Measurements from ENCODE around the gene KIRREL3. TPM values are rescaled to one million over a fixed set of nuclear protein-coding genes. Genes with fewer than 3 reads are reported as not detected.

The KIRREL3 gene
- polyA plus RNA-seq, 1 of the 3 experiments (the other 2 are of a cell fraction), result 3.7 TPM

DNA sequence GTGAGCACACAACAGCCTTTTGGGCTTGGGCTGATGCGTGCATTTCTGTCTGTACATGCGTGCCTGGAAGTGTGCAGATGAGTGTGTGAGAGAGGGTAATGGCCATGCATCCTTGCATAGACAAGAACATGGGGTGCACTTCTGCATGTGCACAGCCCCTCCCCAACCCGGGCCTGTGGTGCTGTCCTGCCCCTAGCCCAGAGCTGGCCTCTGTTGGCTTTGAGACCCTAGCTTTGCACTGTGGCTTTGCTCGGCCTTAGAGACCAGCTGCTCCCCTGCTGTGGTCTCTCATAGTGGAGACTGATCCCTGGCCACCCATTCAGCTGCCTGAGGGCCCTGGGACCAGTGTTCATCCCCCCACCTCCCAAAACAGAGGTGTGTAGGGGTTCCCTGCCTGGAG, 619.7 kb downstream of the KIRREL3 start:
- Histone ChIP-seq H3K27ac (ENCODE audit: low read depth in 2 of 2, low read length in 1 of 2) (no peak overlapping the region), H3K4me1 (ENCODE audit: control insufficient read depth in 1 of 2, insufficient read depth in 2 of 2, low read depth in 1 of 2, low read length in 1 of 2) (peaks cover 0 to 9% of the 10 kb centered on the region in 2 experiments; a peak in 1 of 4 replicates), H2AFZ (ENCODE audit: low read depth) (no peak overlapping the region), H3K27me3 (ENCODE audit: insufficient read depth) (no peaks in the 10 kb centered on the region), H3K79me2 (ENCODE audit: insufficient read depth) (peaks cover 30% of the 10 kb centered on the region), H3K9ac (no peak overlapping the region), H3K9me2 (no peaks in the 10 kb centered on the region), H3K4me2 (no peak overlapping the region), H3K9me3 (no peaks in the 10 kb centered on the region), H4K20me1 (ENCODE audit: insufficient read depth) (no peaks in the 10 kb centered on the region; the same call in 1 of the 2 replicates), H3K36me3 (replicated peaks in 1 of 2; ENCODE audit: control insufficient read depth in 1 of 2, insufficient read depth in 2 of 2, low read length in 1 of 2) (no peaks in the 10 kb centered on the region), H3F3A (replicated peaks; ENCODE audit: insufficient read depth) (no peaks in the 10 kb centered on the region), H3K4me3 (ENCODE audit: low read depth in 2 of 2, low read length in 1 of 2) (no peak overlapping the region)
- 95% methylated on average over 3 of the region's 4 CpGs for WGBS (ENCODE audit: low lambda C conversion rate)
- CTCF ChIA-PET, result no interaction called here
- DNase-seq, result no peak
- POLR2A ChIA-PET, result interaction anchor here (0.6 kb wide), 1 partner anchor 18 kb away, joined by 4 read pairs; no protein-coding TSS in a partner anchor
- TF ChIP-seq POLR2AphosphoS5 (IDR thresholded peaks at IDR 0.05; ENCODE audit: low read depth, low read length) (no peak), MEF2A (IDR thresholded peaks at IDR 0.05; ENCODE audit: borderline replicate concordance, low read depth) (no peak), EZH2phosphoT487 (IDR thresholded peaks at IDR 0.05; ENCODE audit: borderline replicate concordance, low read depth) (no peak)

DNA sequence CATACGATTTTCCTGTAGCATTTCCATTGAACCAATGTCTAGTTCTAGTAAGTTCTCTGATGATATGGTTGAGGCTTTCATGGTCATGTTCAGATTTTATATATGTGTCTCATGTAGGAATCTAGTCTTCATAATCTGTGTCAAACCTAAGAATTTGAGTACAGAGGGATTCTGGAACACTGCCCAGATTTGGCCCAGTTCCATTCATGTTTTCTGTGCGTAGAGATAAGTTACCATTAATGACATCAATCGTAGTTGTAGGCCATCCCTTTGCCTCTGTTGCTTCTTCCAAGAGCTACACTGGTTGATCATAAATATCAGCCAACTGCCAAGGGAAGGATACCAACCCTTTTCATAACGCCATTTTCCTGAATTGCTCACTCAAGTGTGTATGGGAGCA, 621.8 kb downstream of the KIRREL3 start:
- DNase-seq, result no peak

More for the DNA sequence above, 621.8 kb downstream of the KIRREL3 start:
- POLR2A ChIA-PET, result no interaction called here
- Histone ChIP-seq H3K9me3 (no peaks in the 10 kb centered on the region), H3K9ac (no peak overlapping the region), H3K27me3 (ENCODE audit: insufficient read depth) (no peaks in the 10 kb centered on the region), H3K4me1 (ENCODE audit: control insufficient read depth in 1 of 2, insufficient read depth in 2 of 2, low read depth in 1 of 2, low read length in 1 of 2) (peaks cover 0 to 19% of the 10 kb centered on the region in 2 experiments; a peak in 1 of 4 replicates), H3K27ac (ENCODE audit: low read depth in 2 of 2, low read length in 1 of 2) (no peak overlapping the region), H2AFZ (ENCODE audit: low read depth) (no peak overlapping the region), H3F3A (replicated peaks; ENCODE audit: insufficient read depth) (no peaks in the 10 kb centered on the region), H3K4me3 (ENCODE audit: low read depth in 2 of 2, low read length in 1 of 2) (no peak overlapping the region), H3K36me3 (replicated peaks in 1 of 2; ENCODE audit: control insufficient read depth in 1 of 2, insufficient read depth in 2 of 2, low read length in 1 of 2) (no peaks in the 10 kb centered on the region), H3K4me2 (no peak overlapping the region), H3K9me2 (no peaks in the 10 kb centered on the region), H4K20me1 (ENCODE audit: insufficient read depth) (no peaks in the 10 kb centered on the region; the same call in 1 of the 2 replicates), H3K79me2 (ENCODE audit: insufficient read depth) (peaks cover 30% of the 10 kb centered on the region)
- CTCF ChIA-PET, result no interaction called here
- TF ChIP-seq EZH2phosphoT487 (IDR thresholded peaks at IDR 0.05; ENCODE audit: borderline replicate concordance, low read depth) (no peak), FOSL2 (IDR thresholded peaks at IDR 0.05; ENCODE audit: borderline replicate concordance, low read depth) (no peak), YY1 (IDR thresholded peaks at IDR 0.05; ENCODE audit: low read depth) (no peak), GATA2 (CRISPR knock-in tag; IDR thresholded peaks at IDR 0.05) (no peak), NRF1 (IDR thresholded peaks at IDR 0.05; ENCODE audit: low read depth, low read length) (no peak), RCOR1 (IDR thresholded peaks at IDR 0.05; ENCODE audit: low read length) (no peak), MXI1 (IDR thresholded peaks at IDR 0.05; ENCODE audit: low read depth, low read length) (no peak), NFIC (IDR thresholded peaks at IDR 0.05; ENCODE audit: borderline replicate concordance) (no peak), MEF2A (IDR thresholded peaks at IDR 0.05; ENCODE audit: borderline replicate concordance, low read depth) (no peak), SIN3A (IDR thresholded peaks at IDR 0.05; ENCODE audit: borderline replicate concordance, low read depth, low read length) (no peak), ELF1 (IDR thresholded peaks at IDR 0.05) (no peak), EP300 (IDR thresholded peaks at IDR 0.05; ENCODE audit: borderline replicate concordance in 1 of 2, low read depth in 1 of 2, low read length in 1 of 2) (no peak), RXRA (IDR thresholded peaks at IDR 0.05; ENCODE audit: borderline replicate concordance, low read depth) (no peak)
- TF ChIP-seq, protein P1, sequence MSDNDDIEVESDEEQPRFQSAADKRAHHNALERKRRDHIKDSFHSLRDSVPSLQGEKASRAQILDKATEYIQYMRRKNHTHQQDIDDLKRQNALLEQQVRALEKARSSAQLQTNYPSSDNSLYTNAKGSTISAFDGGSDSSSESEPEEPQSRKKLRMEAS (IDR thresholded peaks at IDR 0.05; ENCODE audit: low read depth), result no peak
- TF ChIP-seq, protein P2, sequence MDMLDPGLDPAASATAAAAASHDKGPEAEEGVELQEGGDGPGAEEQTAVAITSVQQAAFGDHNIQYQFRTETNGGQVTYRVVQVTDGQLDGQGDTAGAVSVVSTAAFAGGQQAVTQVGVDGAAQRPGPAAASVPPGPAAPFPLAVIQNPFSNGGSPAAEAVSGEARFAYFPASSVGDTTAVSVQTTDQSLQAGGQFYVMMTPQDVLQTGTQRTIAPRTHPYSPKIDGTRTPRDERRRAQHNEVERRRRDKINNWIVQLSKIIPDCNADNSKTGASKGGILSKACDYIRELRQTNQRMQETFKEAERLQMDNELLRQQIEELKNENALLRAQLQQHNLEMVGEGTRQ (IDR thresholded peaks at IDR 0.05; ENCODE audit: borderline replicate concordance, low read depth, low read length), result no peak
- TF ChIP-seq, protein P3, sequence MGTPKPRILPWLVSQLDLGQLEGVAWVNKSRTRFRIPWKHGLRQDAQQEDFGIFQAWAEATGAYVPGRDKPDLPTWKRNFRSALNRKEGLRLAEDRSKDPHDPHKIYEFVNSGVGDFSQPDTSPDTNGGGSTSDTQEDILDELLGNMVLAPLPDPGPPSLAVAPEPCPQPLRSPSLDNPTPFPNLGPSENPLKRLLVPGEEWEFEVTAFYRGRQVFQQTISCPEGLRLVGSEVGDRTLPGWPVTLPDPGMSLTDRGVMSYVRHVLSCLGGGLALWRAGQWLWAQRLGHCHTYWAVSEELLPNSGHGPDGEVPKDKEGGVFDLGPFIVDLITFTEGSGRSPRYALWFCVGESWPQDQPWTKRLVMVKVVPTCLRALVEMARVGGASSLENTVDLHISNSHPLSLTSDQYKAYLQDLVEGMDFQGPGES (IDR thresholded peaks at IDR 0.05; ENCODE audit: low read depth, low read length), result no peak
- TF ChIP-seq, protein P4, sequence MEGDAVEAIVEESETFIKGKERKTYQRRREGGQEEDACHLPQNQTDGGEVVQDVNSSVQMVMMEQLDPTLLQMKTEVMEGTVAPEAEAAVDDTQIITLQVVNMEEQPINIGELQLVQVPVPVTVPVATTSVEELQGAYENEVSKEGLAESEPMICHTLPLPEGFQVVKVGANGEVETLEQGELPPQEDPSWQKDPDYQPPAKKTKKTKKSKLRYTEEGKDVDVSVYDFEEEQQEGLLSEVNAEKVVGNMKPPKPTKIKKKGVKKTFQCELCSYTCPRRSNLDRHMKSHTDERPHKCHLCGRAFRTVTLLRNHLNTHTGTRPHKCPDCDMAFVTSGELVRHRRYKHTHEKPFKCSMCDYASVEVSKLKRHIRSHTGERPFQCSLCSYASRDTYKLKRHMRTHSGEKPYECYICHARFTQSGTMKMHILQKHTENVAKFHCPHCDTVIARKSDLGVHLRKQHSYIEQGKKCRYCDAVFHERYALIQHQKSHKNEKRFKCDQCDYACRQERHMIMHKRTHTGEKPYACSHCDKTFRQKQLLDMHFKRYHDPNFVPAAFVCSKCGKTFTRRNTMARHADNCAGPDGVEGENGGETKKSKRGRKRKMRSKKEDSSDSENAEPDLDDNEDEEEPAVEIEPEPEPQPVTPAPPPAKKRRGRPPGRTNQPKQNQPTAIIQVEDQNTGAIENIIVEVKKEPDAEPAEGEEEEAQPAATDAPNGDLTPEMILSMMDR (IDR thresholded peaks at IDR 0.05), result no peak
- TF ChIP-seq, protein P5, sequence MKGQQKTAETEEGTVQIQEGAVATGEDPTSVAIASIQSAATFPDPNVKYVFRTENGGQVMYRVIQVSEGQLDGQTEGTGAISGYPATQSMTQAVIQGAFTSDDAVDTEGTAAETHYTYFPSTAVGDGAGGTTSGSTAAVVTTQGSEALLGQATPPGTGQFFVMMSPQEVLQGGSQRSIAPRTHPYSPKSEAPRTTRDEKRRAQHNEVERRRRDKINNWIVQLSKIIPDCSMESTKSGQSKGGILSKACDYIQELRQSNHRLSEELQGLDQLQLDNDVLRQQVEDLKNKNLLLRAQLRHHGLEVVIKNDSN (IDR thresholded peaks at IDR 0.05; ENCODE audit: borderline replicate concordance, low read depth), result no peak
- TF ChIP-seq, protein P6, sequence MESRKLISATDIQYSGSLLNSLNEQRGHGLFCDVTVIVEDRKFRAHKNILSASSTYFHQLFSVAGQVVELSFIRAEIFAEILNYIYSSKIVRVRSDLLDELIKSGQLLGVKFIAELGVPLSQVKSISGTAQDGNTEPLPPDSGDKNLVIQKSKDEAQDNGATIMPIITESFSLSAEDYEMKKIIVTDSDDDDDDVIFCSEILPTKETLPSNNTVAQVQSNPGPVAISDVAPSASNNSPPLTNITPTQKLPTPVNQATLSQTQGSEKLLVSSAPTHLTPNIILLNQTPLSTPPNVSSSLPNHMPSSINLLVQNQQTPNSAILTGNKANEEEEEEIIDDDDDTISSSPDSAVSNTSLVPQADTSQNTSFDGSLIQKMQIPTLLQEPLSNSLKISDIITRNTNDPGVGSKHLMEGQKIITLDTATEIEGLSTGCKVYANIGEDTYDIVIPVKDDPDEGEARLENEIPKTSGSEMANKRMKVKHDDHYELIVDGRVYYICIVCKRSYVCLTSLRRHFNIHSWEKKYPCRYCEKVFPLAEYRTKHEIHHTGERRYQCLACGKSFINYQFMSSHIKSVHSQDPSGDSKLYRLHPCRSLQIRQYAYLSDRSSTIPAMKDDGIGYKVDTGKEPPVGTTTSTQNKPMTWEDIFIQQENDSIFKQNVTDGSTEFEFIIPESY (IDR thresholded peaks at IDR 0.05; ENCODE audit: borderline replicate concordance, low read depth), result no peak
- WGBS (ENCODE audit: low lambda C conversion rate), result 76% methylated on average over 4 of the region's 4 CpGs

All from SK-N-SH (cell line).